ENCODE results near the gene ARHGEF39. TPM values are rescaled to one million over a fixed set of nuclear protein-coding genes. Genes with fewer than 3 reads are reported as not detected.

The ARHGEF39 gene
- total and polyA plus RNA-seq, 10 of the 15 experiments (the other 5 are each of a cell fraction or from before 2014, with no cell fraction given), result 2.0 to 28.9 (median 13.2) TPM

DNA sequence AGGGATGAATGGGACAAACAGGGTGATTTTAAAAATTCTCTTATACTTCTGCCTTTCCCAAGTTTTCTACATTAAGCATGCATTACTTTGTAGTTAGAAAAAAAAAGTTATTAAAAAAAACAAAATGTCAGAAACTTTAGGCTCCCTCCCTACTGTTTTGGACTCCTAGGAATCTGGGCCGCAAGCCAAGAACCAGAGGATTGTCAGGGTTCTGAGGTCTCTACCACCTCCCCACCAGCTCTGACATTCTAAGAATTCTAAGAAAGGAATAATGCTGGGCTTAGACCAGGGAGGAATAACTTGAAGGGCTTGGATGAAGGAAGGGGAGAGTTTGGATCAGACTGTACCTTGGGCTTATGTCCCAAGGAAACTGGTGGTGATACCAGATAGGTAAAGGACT, 1.1 kb upstream of the ARHGEF39 start:
- BruUV-seq (replicated peaks), result no TSS peak
- SMC1A ChIA-PET (ENCODE audit: uncharacterized antibody, unreplicated experiment), result interaction anchor here (0.6 to 12.5 kb wide), 7 partner anchors 8 to 64 kb away, joined by 3 to 145 read pairs (median 3); partner anchors contain the start of genes CREB3, RMRP and TLN1
- Histone ChIP-seq H3K27me3 (replicated peaks in 1 of 2; ENCODE audit: control insufficient read depth in 2 of 2, insufficient read depth in 2 of 2, low read length in 1 of 2) (no peaks in the 10 kb centered on the region), H3K27ac (ENCODE audit: control insufficient read depth, insufficient read depth) (no peak overlapping the region), H4K20me1 (ENCODE audit: control insufficient read depth, insufficient read depth) (no peaks in the 10 kb centered on the region), H2AFZ (ENCODE audit: control insufficient read depth, low read depth, low read length) (no peak overlapping the region), H3K9me3 (replicated peaks; ENCODE audit: control insufficient read depth, insufficient read depth, low read length) (no peaks in the 10 kb centered on the region), H3K36me3 (ENCODE audit: control insufficient read depth in 2 of 2, insufficient read depth in 2 of 2, low read length in 1 of 2) (peaks cover 4% of the 10 kb centered on the region in 2 experiments; a peak in 2 of 4 replicates), H3K4me2 (ENCODE audit: control insufficient read depth, insufficient read depth) (no peak overlapping the region), H3K79me2 (ENCODE audit: control insufficient read depth, insufficient read depth, low read length) (peaks cover 22% of the 10 kb centered on the region), H3K9ac (ENCODE audit: control insufficient read depth, insufficient read depth, low read length) (no peak overlapping the region), H3K4me1 (ENCODE audit: control insufficient read depth, insufficient read depth, low read length) (peaks cover 27% of the 10 kb centered on the region), H3K4me3 (no peak overlapping the region)
- FAIRE-seq (no peak), ATAC-seq (no peak), DNase-seq (ENCODE audit: low read depth, low spot score) (no peak)
- WGBS (ENCODE audit: insufficient coverage, insufficient replicate concordance, low lambda C conversion rate, missing lambda C conversion rate), result 96% methylated on average over 1 of the region's 1 CpG
- RAD21 ChIA-PET (ENCODE audit: unreplicated experiment), result interaction anchor here (0.5 to 9.7 kb wide), 10 partner anchors 8 to 90 kb away, joined by 3 to 95 read pairs (median 6); partner anchors contain the start of genes CCDC107, CREB3, RMRP and SIT1
- POLR2A ChIA-PET, result interaction anchor here (1.0 to 10.9 kb wide), 7 partner anchors 9 to 84 kb away, joined by 3 to 163 read pairs (median 12); partner anchors contain the start of genes CREB3, SIT1 and TLN1
- CTCF ChIA-PET, result interaction anchor here (0.8 to 13.5 kb wide), 9 partner anchors 9 to 83 kb away, joined by 3 to 227 read pairs (median 6); partner anchors contain the start of genes CREB3, GBA2, RGP1 and SIT1
- no peak for TF ChIP-seq ZBTB40 (IDR thresholded peaks at IDR 0.05; ENCODE audit: borderline replicate concordance)
- no peak for TF ChIP-seq ZZZ3 (IDR thresholded peaks at IDR 0.05; ENCODE audit: control insufficient read depth, insufficient read length, low read depth)
- no peak for TF ChIP-seq RELB (IDR thresholded peaks at IDR 0.05; ENCODE audit: low read depth)
- no peak for TF ChIP-seq GATAD2B (conservative IDR thresholded peaks at IDR 0.05; ENCODE audit: low read depth)
- TF ChIP-seq BCL3 (IDR thresholded peaks at IDR 0.05; ENCODE audit: borderline replicate concordance, insufficient read depth, low read depth, low read length, poor library complexity, severe bottlenecking), result no peak
- TF ChIP-seq TCF12 (IDR thresholded peaks at IDR 0.05; ENCODE audit: low read depth, low read length), result no peak
- TF ChIP-seq CTCF (IDR thresholded peaks at IDR 0.05 in 2 of 3, conservative IDR thresholded peaks at IDR 0.05 in 1 of 3; ENCODE audit: control insufficient read depth in 2 of 3, extremely low read depth in 1 of 3, insufficient read depth in 1 of 3, low read depth in 3 of 3, low read length in 3 of 3), result no peak
- in situ Hi-C loops (cut with MboI), result loop anchor here (5.0 kb wide), 1 partner anchor 56 kb away; no protein-coding TSS in a partner anchor
- intact Hi-C loops (cut with micrococcal nuclease; ENCODE audit: unreplicated experiment), result no loop called here
